SIG-M5 treated with dmso at 0.1 percent for 504 hours (cell line): Measurements from ENCODE around the gene AGRP.

Experiments used
- DNase-seq: peaks from one replicate; lab custom pipeline; 2025; ENCODE audit not compliant: unreplicated experiment; lab: John Stamatoyannopoulos, UW

AGRP gene

DNA sequence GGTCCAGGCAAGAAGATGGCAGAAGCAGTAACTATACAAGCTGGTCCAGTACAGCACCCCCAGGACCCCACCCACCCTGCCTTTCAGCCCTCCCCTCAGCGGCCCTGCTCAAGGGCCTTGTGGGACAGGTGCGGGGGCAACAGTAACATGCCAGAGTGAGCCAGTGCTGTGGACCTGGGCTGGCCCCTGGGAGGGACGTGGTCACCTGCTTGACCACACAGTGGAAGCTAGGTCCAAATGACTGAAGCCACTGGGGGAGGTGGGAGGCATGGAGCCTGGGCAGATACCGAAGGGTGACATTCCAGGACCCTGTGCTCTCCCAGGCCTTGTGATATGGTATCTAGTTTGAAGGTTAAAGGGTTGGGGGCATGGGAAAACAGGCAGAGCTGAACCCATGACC lies 19.7 kb downstream of the AGRP start:
- DNase-seq = no peak

DNA sequence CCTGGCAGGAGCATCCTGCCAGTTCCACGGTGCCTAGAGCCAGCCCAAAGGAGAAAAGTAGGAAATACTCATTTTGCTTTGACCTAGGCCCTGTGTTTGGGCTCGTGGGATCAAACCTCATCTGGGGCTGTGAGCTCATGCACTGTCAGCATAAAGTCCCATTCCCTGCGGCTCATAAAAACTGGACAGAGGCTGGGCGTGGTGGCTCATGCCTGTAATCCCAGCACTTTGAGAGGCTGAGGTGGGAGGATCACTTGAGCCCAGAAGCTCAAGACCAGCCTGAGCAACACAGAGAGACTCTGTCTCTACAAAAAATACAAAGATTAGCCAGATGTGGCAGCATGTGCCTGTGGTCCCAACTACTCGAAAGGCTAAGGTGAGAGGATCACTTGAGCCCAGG lies 20.3 kb downstream of the AGRP start:
- DNase-seq = no peak

DNA sequence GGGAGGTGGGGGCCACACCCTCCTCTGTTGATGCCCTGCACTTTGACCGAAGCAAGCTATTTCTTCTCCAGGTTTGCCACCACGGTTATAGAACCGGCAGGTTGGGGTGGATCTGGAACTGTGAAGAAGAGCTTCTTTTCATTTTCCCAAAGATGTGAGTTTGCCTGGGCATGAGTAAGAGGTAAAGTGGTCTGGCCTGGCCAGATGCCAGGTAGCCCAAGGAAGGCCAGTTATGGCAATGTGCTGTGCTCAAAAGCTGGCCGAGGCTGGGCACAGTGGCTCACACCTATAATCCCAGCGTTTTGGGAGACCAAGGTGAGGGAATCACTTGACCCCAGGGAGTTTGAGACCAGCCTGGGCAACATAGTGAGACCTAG lies 21.1 kb downstream of the AGRP start:
- no peak for DNase-seq

DNA sequence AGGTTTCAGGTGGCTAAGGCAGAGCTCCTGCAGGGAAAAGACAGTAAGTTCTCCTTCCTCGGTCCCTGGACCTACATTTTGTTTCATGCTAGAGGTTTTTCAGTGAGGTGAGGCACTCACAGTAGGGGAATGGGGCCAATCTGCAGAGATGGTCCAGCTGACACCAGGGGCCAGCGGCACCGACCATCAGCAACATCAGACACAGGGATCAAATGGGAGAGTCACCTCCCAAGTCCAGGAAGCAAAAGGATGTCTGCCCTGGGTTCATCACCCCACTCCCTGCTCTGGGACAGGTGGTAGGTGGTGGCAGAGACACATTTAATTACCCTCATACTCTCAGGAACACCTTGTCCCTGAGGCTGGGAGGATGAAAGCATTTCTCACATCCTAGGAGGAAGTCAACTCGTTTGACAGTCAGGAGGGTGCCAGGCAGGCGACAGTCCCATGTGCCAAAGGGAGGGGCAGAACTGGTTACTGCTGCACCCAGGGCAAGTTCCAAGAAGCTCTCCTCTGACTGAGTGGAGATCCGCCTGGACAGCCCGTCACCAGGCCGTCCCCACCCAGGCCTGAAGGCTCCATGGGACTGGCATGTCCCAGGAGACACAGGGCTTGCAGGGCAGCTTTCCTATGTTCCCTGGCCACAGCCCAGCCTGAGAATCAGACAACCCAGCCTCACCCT lies 21.6 kb downstream of the AGRP start:
- no peak for DNase-seq

DNA sequence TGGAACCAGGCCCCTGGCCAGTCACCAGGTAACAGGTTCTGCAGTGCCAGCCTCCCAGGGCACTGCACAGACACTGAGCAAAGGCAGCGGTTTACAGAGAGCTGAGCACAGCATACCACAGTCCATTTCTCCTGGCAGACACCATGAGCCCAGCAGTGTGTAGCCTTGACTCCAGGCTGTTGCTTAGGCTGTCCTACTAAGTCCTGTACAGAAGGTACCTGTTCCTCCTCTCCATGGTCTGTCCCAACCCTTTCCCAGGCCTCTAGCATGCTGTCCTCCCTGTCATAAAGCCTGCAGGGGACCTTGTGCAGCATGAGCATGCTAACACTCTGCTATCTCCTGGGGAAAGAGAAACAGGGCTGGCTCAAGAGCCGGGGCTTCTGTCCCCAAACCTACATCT lies 22.4 kb downstream of the AGRP start:
- DNase-seq = no peak

DNA sequence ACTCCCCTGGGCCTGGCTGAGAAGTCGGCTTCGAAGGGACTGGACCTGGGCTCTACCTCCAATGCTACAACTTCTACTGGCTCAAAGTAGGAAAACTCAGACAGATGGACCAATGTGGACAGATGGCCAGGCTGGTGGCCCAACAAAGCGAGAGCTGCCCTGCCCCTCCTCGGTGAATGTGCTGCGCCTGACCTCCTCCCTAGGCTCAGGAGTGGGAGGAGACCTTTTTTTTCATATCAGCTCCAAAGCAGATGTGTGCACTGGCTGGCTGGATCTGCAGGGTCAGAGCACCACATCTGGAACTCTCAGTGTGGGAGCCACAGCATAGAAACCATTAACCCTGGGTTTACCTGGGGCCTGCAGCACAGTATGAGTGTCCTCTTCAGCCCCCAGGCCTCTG lies 23.2 kb downstream of the AGRP start:
- DNase-seq = no peak

DNA sequence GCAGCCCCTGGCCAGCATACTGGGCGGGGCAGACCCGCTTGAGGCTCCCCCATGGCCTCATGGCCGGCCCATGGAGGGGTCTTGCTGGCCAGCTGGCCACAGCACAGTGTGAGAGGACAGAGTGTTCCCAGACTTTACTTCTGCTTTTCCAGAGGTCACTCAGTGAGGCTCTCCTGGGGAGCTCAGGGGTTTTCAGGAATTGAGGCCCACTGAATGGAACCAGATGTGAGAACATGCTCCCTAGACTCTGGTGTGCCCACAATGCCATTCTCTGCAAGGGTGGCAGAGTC lies 23.5 kb downstream of the AGRP start:
- DNase-seq = no peak

DNA sequence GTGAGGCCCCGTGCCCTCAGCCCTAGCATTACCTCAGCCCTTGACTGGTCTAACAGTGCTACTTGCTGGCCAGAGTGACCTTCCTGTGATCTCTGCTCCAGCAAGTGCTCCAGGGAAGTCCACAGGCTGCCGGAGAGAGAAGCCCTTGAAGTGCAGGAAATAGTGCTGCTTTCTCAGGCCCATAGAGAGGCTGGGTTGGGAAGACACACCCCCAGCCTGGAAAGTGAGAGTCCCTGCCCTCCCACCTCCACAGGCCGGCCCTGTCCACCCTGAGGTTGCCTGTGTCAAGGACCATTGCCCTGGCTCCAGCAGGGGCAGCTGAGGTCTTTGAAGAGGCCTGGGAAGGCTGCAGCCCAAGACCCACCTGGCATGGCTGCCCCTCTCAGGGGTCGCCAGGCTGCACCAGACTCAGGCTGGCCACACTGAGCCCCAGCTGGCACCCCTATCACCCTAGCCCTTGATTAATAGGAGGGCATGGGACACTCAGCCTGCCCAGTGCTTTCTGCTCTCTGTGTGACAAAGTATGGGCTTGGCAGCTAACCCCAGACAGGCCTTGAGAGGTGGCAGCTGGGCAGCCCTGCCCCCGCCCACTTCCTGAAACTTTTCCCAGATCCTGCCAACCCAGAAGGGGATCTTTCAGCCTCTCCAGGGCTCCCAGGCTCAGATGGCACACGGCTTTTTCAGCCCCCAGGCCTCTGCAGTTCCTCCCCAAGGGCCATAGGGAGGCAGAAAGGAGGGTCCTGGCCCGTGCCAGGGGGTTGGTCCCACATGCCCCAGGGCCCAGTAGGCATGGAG lies 24.1 kb downstream of the AGRP start:
- DNase-seq = no peak

DNA sequence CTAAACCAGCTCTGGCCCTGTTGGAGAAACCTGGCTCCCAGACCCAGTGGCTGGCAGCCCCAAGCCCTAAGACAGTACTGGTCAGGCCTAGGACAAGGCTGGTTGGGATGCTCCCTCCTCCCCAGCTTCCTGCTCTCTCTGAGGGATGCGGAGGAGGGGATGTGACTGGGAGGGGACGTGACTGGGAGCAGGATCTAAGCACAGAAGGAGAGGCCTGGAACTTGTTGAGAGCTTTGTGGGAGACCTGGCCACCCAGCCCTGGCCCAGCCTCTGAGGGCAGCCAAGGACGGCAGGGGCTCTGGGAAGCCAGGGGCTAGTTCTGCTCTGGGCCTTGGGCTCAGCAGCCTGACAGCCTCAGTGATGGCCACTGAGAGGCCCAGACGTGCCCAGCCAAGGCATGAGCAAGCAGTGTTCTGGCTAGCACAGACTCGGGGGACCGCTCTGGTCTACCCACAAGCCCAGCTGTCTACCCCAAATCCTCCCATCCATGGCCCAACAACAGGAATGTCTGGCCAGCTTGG lies 25.2 kb downstream of the AGRP start:
- no peak for DNase-seq

DNA sequence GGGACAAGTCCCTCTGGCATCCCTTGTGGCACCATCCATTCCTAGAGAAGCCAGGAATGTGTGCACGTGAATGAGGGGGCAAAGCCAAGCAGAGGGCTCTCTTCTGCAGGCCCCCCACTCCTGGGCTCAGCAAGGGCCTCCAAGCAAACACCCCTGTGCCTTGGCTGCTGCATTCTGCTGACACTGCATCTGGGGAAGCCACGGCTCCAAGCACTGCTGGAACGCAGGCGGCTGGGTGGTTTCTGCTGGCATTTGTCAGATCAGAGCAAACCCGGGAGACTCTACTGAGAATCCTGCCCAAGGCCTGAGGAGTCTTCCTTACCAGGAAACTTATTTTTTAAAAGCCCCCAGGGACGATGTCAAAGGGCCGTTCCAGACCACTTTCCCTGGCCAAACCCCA lies 25.7 kb downstream of the AGRP start:
- DNase-seq = no peak

DNA sequence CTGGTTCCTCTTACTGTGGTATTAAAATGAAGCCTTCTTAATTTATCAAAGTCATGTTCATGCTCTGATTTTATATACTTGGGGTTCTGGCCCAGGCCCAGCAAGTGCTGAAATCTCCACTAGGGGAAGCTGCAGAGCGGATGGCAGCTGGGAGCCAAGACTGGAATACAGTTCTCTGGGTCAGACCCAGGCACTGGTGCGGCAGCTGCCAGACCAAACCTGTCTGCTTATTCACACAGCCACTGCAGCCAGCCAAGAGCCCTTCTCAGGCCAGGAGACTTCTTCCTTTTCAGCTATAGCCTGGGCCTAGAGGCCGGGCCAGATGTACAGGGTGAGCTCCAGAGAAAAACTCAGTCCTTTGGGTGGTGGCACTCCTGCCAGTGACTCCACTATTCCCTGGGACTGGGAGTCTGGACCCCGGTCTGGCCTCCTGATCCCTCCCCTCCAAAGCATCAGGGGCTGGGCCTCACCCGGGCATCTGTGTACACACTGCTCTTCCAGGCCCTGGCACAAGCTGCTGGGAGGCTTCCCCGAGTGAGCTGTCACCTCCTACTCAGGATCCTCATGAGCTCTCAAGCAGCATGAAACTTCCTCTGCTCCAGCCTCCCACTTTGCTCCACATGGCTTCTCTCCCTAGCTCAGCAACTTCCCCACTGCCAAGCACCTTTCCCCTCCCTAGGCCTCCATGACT lies 26.8 kb downstream of the AGRP start:
- no peak for DNase-seq

DNA sequence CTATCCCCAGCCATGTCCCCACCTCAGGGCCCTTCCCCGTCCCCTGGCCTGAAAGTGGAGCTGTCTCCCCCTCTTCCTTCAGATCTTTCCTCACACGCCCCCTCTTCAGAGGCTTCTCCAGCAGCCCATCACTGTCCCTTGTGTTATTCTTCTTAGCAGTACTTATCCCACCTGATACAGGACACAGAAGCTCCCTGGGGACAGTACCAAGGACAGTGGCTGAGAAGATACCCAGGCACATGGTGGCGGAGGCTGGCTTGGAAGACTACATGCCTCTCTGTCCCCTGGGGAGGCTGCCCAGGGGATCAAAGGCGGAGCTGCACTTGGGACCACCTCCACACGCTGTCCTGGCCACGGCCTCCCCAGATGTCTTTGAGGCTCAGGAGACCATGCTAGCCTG lies 28.5 kb downstream of the AGRP start:
- no peak for DNase-seq

DNA sequence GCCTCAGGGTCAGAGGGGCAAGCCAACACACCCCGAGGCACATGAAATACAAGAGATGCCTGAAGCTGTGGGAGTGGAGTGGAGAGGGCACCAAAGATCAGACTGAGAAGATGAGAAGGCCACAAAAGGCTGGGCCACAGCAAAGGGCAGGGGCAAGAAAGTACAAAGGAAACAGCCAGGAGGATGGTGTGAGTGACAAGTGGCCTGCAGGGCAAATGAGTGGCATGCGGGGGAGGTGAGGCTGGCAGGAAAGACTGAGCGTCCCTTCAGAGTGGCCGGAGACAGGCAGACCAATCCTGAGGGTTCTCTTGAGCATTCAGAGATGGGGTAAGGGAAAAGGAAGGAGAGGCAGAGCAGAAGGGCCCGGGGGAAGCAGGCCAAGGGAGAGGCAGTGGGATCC lies 29.2 kb downstream of the AGRP start:
- no peak for DNase-seq

DNA sequence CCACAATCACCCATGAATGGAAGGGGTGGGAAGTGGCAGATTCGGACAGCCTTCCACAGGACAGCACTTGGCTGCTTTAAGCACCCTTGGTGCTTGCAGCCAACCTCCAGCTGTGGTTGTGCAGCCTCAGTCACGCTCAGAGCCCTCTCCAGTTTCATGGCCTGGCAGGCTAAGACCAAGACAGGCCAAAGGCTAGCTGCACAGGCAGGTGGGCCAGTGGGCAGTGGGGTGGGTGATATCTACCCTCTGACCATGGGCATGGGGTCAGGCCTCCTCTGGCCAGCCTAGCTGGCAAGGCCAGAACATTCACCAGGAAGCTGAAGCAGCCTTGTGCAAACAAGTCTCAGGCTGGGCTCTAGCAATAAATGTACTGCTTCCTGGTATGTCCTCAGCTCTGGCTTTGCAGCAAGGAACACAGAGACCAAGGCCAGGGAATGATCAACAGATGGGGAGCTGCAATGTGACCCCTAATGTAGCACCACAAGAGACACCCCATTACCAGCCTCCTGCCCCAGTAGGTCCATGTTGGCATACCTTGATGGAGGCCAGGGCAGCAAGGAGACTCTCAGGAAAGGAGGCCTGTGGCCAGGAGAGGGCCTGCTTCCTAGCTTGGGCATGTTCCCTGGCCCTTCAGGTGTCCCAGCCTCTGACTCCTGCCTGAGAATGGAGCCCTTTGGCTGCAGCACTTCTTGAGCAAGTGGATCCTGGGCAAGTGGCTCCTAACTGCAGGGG lies 31.5 kb downstream of the AGRP start:
- DNase-seq = no peak

DNA sequence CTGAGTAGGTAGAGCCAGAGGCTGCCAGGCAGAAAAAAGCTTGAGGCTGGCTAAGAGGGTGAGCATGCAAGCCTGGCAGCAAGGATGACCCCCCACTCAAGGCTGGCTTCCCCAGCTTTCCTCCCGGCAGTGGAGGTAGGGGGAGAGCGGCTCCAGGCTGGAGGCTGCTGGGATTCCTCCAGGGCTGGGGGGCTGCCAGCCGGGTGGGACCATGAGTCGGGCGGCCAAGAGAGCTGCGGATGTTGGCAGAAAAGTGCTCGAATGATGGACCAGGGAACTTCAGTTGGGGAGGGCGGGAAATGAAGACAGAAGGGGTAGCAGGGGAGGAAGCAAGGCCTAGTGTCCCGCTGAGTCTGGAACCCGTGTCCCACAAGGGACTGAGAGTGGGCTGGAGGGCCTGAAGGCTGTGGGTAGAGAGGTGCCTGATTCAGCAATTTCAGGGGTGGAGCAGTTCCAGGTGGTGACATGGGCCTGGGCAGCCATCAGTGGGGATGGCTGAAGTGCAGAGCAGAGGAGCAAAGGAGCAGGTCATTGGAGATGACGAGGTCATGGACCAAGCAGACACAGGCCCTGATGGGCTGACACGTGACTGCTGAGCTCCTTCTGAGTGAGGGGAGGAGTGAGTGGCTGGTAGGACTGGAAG lies 32.2 kb downstream of the AGRP start:
- no peak for DNase-seq

DNA sequence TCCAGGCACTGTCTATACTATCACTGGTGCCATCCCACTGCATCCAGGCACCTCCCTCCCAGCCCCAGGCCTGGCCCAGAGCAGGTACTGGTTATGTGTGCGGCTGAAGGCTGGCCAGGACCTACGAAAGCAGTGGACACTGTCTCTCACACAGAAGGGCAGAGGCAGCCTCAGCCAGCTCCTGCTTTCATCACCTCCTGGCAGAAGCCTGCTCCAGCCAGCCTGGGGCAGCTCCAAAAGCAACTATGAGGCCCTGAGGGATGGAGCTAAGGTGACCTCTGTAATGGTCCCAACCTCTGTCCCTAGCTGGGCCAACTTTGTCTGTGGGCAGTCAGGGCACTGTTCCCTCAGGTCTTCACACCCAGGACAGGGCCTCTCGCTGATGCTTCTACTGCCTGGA lies 33.6 kb downstream of the AGRP start:
- no peak for DNase-seq

DNA sequence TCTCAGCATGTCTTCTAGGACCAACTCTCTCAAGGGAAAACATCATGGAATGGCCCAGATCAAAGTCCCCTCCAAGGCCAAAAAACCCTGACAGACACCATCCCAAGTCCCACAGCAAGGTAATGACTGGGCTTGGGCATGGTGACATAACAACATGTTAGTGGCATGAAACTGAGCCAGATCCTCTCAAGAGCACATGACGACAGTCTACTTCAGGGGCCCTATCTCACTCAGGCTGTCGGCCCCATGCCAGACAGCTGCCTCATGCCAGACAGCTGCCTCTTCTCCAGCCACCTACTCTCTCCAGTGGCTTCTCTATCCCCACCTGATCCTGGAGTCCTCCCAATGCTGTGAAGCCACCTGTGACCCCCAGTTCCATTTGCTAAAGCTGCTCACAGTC lies 34.0 kb downstream of the AGRP start:
- no peak for DNase-seq

DNA sequence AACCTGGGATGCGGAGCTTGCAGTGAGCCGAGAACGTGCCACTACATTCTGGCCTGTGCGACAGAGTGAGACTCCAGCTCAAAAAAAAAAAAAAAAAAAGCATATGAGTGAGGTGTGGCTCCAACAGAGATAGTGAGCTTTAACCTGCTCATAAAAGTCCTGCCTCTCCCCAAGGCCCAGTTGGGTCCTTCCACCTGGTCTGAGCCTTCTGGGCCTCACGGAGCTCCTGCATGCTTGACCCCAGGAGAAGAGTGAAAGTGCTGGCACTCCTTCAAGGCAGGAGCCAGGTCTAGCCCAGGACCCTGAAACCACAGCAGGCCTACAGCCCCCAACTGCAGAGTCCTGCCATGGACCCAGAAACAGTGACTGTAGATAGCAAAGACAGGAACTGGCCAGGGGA lies 34.8 kb downstream of the AGRP start:
- no peak for DNase-seq

DNA sequence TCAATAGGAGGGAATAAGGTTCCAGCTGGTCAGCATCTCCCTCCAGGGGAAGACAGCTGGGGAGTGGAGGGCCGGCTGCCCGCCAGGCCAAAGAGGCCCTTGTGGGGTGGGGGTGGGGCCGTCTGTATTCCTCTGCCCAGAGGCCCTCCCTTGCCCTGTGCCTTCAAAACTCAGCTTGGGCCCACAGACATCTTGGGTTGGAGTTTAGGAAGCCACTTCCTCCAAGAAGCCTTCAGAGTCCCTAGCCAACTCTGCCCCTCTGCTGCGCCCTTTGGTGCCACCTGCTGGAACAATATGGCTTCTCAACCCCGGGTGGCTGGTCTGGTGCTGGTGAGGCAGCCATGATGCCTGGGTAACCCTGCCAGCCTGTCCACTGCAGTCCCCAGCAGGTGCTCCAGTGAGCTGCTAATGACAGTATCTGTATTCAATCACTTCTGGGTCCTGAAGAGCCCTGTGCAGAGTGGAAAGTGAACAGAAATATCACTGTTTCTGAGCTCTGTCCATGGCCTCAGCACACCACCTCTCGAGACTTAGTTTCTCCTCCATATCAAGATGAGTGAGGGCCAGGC lies 35.8 kb downstream of the AGRP start:
- DNase-seq = peak; percentile 64

DNA sequence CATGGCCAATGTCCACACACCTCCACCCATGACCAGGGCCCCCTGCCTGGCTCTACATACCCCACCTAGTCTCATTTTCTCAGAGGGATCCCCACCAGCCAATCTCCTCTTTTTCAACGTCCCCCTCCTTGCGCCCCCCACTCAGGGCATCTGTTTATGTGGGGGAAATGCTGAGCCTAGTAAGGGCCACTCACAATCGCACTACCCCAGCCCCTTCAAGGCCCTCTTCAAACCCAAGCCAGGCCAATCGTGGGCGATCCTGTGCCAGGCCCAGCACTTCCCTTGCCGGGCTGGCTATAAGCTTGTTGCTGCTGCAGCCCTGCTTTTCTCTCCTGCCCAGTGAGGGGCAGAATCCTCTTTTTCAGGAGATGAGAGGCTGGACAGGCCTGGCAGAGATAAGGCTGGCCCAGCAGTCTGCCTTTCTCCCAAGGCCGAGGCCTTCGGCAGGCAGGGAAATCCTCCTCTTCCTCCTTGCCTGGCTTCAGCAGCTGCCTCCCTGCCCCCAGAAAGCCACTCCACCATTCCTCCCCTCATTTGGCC lies 36.3 kb downstream of the AGRP start:
- no peak for DNase-seq
